Spleen (tissue), 11 donors: ENCODE measurements around the gene URB1. TPM values are rescaled to one million over a fixed set of nuclear protein-coding genes. Genes with fewer than 3 reads are reported as not detected.

Experiments
- DNase-seq: peaks from one replicate; pipeline ENCODE4 v3.0.0-alpha.2; 2020
- H3K27ac ChIP-seq, 8 donors: fragments of 200-600 bp; sonication (generic) in 7 of 8; 1 replicate in 4 of 8; 2 replicates in 4 of 8; pipeline versions ENCODE4 v1.5.0 to v1.8.0; 2016 to 2021; ENCODE audit warnings: inconsistent platforms in 4 of 8, mild to moderate bottlenecking in 4 of 8, moderate library complexity in 1 of 8
- H3K27me3 ChIP-seq, 7 donors: fragments of 200-600 bp; sonication (generic) in 6 of 7; replicated peaks in 1 of 7; 1 replicate in 4 of 7; 2 replicates in 3 of 7; pipeline versions ENCODE4 v1.5.0 to v1.8.0; 2016 to 2021; ENCODE audit warnings: inconsistent platforms in 3 of 7, mild to moderate bottlenecking in 1 of 7
- H3K36me3 ChIP-seq, 6 donors: fragments of 200-600 bp; sonication (generic) in 5 of 6; 1 replicate in 4 of 6; 2 replicates in 2 of 6; pipeline versions ENCODE4 v1.5.0 to v1.8.0; 2016 to 2021; ENCODE audit warnings: inconsistent platforms in 2 of 6
- H3K4me1 ChIP-seq, 6 donors: fragments of 200-600 bp; sonication (generic) in 5 of 6; 1 replicate in 3 of 6; 2 replicates in 3 of 6; pipeline versions ENCODE4 v1.5.0 to v1.8.0; 2016 to 2021; ENCODE audit warnings: inconsistent platforms in 3 of 6
- H3K4me3 ChIP-seq, 8 donors: fragments of 200-600 bp; sonication (generic) in 7 of 8; 1 replicate in 4 of 8; 2 replicates in 4 of 8; pipeline versions ENCODE4 v1.5.0 to v1.8.0; 2016 to 2021; ENCODE audit warnings: inconsistent platforms in 4 of 8, mild to moderate bottlenecking in 4 of 8, moderate library complexity in 2 of 8
- H3K9me3 ChIP-seq, 8 donors: fragments of 200-600 bp; sonication (generic) in 7 of 8; 1 replicate in 4 of 8; 2 replicates in 4 of 8; pipeline versions ENCODE4 v1.5.0 to v1.8.0; 2016 to 2021; ENCODE audit warnings: inconsistent platforms in 4 of 8
- CTCF ChIP-seq, 11 experiments: fragments of 200-600 bp in 7 of 11; fragments of 450-650 bp in 4 of 11; sonication (generic) in 4 of 11; IDR thresholded peaks in 8 of 11; conservative IDR thresholded peaks in 3 of 11; 1 replicate in 7 of 11; 2 replicates in 4 of 11; pipeline versions ENCODE4 v1.4.0 to v1.8.0; 2016 to 2021; ENCODE audit warnings: antibody characterized with exemption in 11 of 11, inconsistent platforms in 4 of 11, mild to moderate bottlenecking in 1 of 11
- POLR2A ChIP-seq, 3 donors: fragments of 450-650 bp; IDR thresholded peaks; one replicate each; pipeline ENCODE4 v1.5.1; 2017; ENCODE audit warnings: antibody characterized with exemption in 3 of 3, mild to moderate bottlenecking in 1 of 3
- POLR2AphosphoS5 ChIP-seq, 3 donors: sonication (generic); formaldehyde crosslinking; IDR thresholded peaks; one replicate each; pipeline ENCODE4 v1.5.1; 2017; ENCODE audit warnings: antibody characterized with exemption in 3 of 3
- WGBS, 5 donors: extraction: QIAGEN DNeasy Blood & Tissue Kit in 3 of 5; methylation state at CpG; one replicate each; pipeline versions ENCODE4 v1.1.5 to v1.1.7; 2013 to 2018; 5-methylcytosine and 5-hydroxymethylcytosine counted together
- intact Hi-C: fragments of 100-400 bp; cut with DNase I; formaldehyde crosslinking; loops from one replicate; pipeline ENCODE4 v1.15.0; 2023; ENCODE audit warnings: low total_unique reads
- polyA plus RNA-seq, 3 donors: library from polyadenylated mRNA; stranded (reverse); fragments of 200-250 nt; gene quantifications; one replicate each; pipeline ENCODE4 v1.2.1, GENCODE V29; 2013
- total RNA-seq, 7 donors: library from RNA; depleted of rRNA in 3 of 7; stranded (reverse); fragments of >200 nt in 3 of 7; fragmentation: NEBNext Ultra II Directional in 4 of 7; extraction: Animal tissue kit (Norgen Biotek cat#: 25700) in 4 of 7; gene quantifications; one replicate each; pipeline versions ENCODE4 v1.1.0 to v1.2.1, GENCODE V29; 2016 to 2021
- donor health status: healthy with polysubstance abuse.
- donor health status: DM: no; HTN: no; CAD: no; lungs with moderate emphysema.
- donor health status: DM: no; HTN: no; CAD: no.
- donor health status: Bipolar disorder and iron deficiency.
- donor health status: healthy.
- donor health status: DM: no; HTN: no; CAD: no.
- donor health status: DM: yes; HTN: yes; CAD: no.

Gene URB1
- total and polyA plus RNA-seq, 10 donors, result 2.0 to 20.8 (median 12.0) TPM

- intact Hi-C loops, result no loop called here
- TF ChIP-seq POLR2AphosphoS5 (IDR thresholded peaks at IDR 0.05) (no peak), CTCF (IDR thresholded peaks at IDR 0.05 in 8 of 11, conservative IDR thresholded peaks at IDR 0.05 in 3 of 11) (no peak), POLR2A (IDR thresholded peaks at IDR 0.05) (no peak)
- peaks cover 0 to 99% (median 43%) of the 10 kb centered on the region in 6 donors for H3K36me3 ChIP-seq
- H3K4me1 ChIP-seq, result no peaks in the 10 kb centered on the region
- no peak overlapping the region for H3K27ac ChIP-seq
- no peaks in the 10 kb centered on the region for H3K9me3 ChIP-seq
- DNase-seq, result no peak
- WGBS, 5 donors, result 78 to 87% (median 82%) methylated on average over 7 of the region's 7 CpGs
- no peak overlapping the region for H3K4me3 ChIP-seq
- no peaks in the 10 kb centered on the region for H3K27me3 ChIP-seq
These were observed 14.8 kb downstream of the URB1 start for GRCh38 chr21:32377991-32378390.

- intact Hi-C loops, result no loop called here
- Histone ChIP-seq H3K27me3 (no peaks in the 10 kb centered on the region), H3K4me1 (peaks cover 0 to 2% (median 0%) of the 10 kb centered on the region in 6 donors), H3K4me3 (no peak overlapping the region), H3K27ac (no peak overlapping the region), H3K9me3 (no peaks in the 10 kb centered on the region), H3K36me3 (peaks cover 0 to 99% (median 40%) of the 10 kb centered on the region in 6 donors)
- DNase-seq, result peak; percentile 57
- 89 to 97% (median 94%) methylated on average over 7 to 8 of the region's 8 CpGs for WGBS, 5 donors
- TF ChIP-seq CTCF (IDR thresholded peaks at IDR 0.05 in 8 of 11, conservative IDR thresholded peaks at IDR 0.05 in 3 of 11) (no peak), POLR2A (IDR thresholded peaks at IDR 0.05) (no peak), POLR2AphosphoS5 (IDR thresholded peaks at IDR 0.05) (no peak)
These were observed 15.3 kb downstream of the URB1 start for GRCh38 chr21:32377506-32377905.

GRCh38 chr21:32372755-32373154, 20.1 kb downstream of the URB1 start:
- H3K36me3 ChIP-seq, result peaks cover 0 to 99% (median 42%) of the 10 kb centered on the region in 6 donors
- H3K27me3 ChIP-seq, result no peaks in the 10 kb centered on the region
- no peaks in the 10 kb centered on the region for H3K9me3 ChIP-seq
- no peak for DNase-seq
- H3K27ac ChIP-seq, result peak overlapping the region in 6 of 8 donors; percentile 20 to 76 (median 61)
- H3K4me1 ChIP-seq, result peaks cover 0 to 17% (median 2%) of the 10 kb centered on the region in 6 donors
- WGBS, 5 donors, result 70 to 79% (median 74%) methylated on average over 3 of the region's 3 CpGs
- no peak for TF ChIP-seq POLR2A (IDR thresholded peaks at IDR 0.05)
- TF ChIP-seq CTCF (IDR thresholded peaks at IDR 0.05 in 8 of 11, conservative IDR thresholded peaks at IDR 0.05 in 3 of 11), result no peak
- intact Hi-C loops, result no loop called here
- no peak overlapping the region for H3K4me3 ChIP-seq

- Histone ChIP-seq H3K27me3 (no peaks in the 10 kb centered on the region), H3K4me3 (no peak overlapping the region), H3K4me1 (peaks cover 0 to 17% (median 2%) of the 10 kb centered on the region in 6 donors), H3K9me3 (no peaks in the 10 kb centered on the region), H3K36me3 (peaks cover 3 to 99% (median 43%) of the 10 kb centered on the region in 6 donors), H3K27ac (peak overlapping the region in 7 of 8 donors; percentile 20 to 76 (median 61))
- TF ChIP-seq POLR2AphosphoS5 (IDR thresholded peaks at IDR 0.05), result peak in 2 of 3 donors; percentile 54 to 69
- TF ChIP-seq CTCF (IDR thresholded peaks at IDR 0.05 in 8 of 11, conservative IDR thresholded peaks at IDR 0.05 in 3 of 11), result no peak
- DNase-seq, result peak; percentile 62
- intact Hi-C loops, result no loop called here
- 51 to 76% (median 58%) methylated on average over 6 of the region's 6 CpGs for WGBS, 5 donors
These were observed 20.9 kb downstream of the URB1 start for GRCh38 chr21:32371913-32372314.
